ENCODE data around the gene DUOXA1. TPM values are rescaled to one million over a fixed set of nuclear protein-coding genes. Genes with fewer than 3 reads are reported as not detected.

Gene DUOXA1
- total and polyA plus RNA-seq, 2 experiments from 2014 or later = not detected

GRCh38 chr15:45144775-45145174 is 15.1 kb upstream of the DUOXA1 start:
- Mint-ChIP-seq H3K27ac (no peak overlapping the region), H3K4me1 (peaks cover 5% of the 10 kb centered on the region; the same call in 1 of the 3 replicates), H3K4me3 (no peak overlapping the region), H3K27me3 (ENCODE audit: insufficient read depth, low read depth, poor library complexity) (peaks cover 3% of the 10 kb centered on the region), H3K36me3 (ENCODE audit: low read depth) (no peaks in the 10 kb centered on the region), H3K9me3 (no peaks in the 10 kb centered on the region)
- TF ChIP-seq ZNF462 (CRISPR knock-in tag; IDR thresholded peaks at IDR 0.05) = no peak
- no peaks in the 10 kb centered on the region for H3F3A ChIP-seq (replicated peaks; ENCODE audit: low read depth)
- no peaks in the 10 kb centered on the region for H3K36me3 ChIP-seq (ENCODE audit: insufficient read depth)
- H3K27ac ChIP-seq (ENCODE audit: low read depth) = no peak overlapping the region
- H3K79me2 ChIP-seq (replicated peaks; ENCODE audit: insufficient read depth) = no peaks in the 10 kb centered on the region
- no peak overlapping the region for H2AFZ ChIP-seq
- H4K20me1 ChIP-seq (replicated peaks; ENCODE audit: insufficient read depth) = no peaks in the 10 kb centered on the region
- H3K9me2 ChIP-seq (ENCODE audit: insufficient read depth) = no peaks in the 10 kb centered on the region
- H3K4me1 ChIP-seq (ENCODE audit: insufficient read depth) = no peaks in the 10 kb centered on the region
- H3K4me2 ChIP-seq = no peak overlapping the region
- no peaks in the 10 kb centered on the region for H3K27me3 ChIP-seq (ENCODE audit: insufficient read depth)
- no peak for ATAC-seq
- H3K4me3 ChIP-seq = no peak overlapping the region
- no peak for DNase-seq (ENCODE audit: low spot score)

DNA sequence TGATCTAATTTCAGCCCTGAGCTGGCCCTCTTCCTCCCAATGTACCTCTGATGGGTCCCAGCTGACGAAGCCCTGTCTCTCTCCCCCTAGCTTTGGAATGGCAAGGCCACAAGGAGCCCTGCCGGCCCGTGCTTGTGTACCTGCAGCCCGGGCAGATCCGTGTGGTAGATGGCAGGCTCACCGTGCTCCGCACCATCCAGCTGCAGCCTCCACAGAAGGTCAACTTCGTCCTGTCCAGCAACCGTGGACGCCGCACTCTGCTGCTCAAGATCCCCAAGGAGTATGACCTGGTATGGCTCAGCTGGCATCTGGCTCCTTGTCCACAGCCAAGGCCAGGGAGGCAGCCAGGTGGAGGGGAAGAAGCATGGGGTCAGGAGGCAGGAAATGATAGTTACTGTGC is 14.3 kb upstream of the DUOXA1 start:
- Histone ChIP-seq H3K36me3 (ENCODE audit: insufficient read depth) (no peaks in the 10 kb centered on the region), H3K79me2 (replicated peaks; ENCODE audit: insufficient read depth) (no peaks in the 10 kb centered on the region), H3K4me3 (no peak overlapping the region), H3F3A (replicated peaks; ENCODE audit: low read depth) (no peaks in the 10 kb centered on the region), H3K9me2 (ENCODE audit: insufficient read depth) (no peaks in the 10 kb centered on the region), H3K27ac (ENCODE audit: low read depth) (no peak overlapping the region), H4K20me1 (replicated peaks; ENCODE audit: insufficient read depth) (no peaks in the 10 kb centered on the region), H3K27me3 (ENCODE audit: insufficient read depth) (no peaks in the 10 kb centered on the region), H3K4me1 (ENCODE audit: insufficient read depth) (no peaks in the 10 kb centered on the region), H3K4me2 (no peak overlapping the region), H2AFZ (no peak overlapping the region)
- DNase-seq (ENCODE audit: low spot score) (no peak), ATAC-seq (no peak)
- Mint-ChIP-seq H3K9me3 (no peaks in the 10 kb centered on the region), H3K27me3 (ENCODE audit: insufficient read depth, low read depth, poor library complexity) (peaks cover 3% of the 10 kb centered on the region), H3K4me3 (no peak overlapping the region), H3K36me3 (ENCODE audit: low read depth) (no peaks in the 10 kb centered on the region), H3K4me1 (peaks cover 3% of the 10 kb centered on the region; the same call in 1 of the 3 replicates), H3K27ac (no peak overlapping the region)
- TF ChIP-seq CREB1 (CRISPR knock-in tag; IDR thresholded peaks at IDR 0.05; ENCODE audit: low read depth) = no peak
- no peak for TF ChIP-seq POLR2AphosphoS5 (IDR thresholded peaks at IDR 0.05; ENCODE audit: low read depth)
- TF ChIP-seq ZNF114 (CRISPR knock-in tag; IDR thresholded peaks at IDR 0.05) = no peak
- TF ChIP-seq EZH2 (IDR thresholded peaks at IDR 0.05; ENCODE audit: low read depth, unreplicated experiment) = no peak
- no peak for TF ChIP-seq NANOG (IDR thresholded peaks at IDR 0.05; ENCODE audit: borderline replicate concordance)
- TF ChIP-seq CTCF (conservative IDR thresholded peaks at IDR 0.05; ENCODE audit: low read depth in 2 of 2) = no peak
- no peak for TF ChIP-seq ZNF331 (CRISPR knock-in tag; IDR thresholded peaks at IDR 0.05; ENCODE audit: low read depth)
- no peak for TF ChIP-seq STAT1 (IDR thresholded peaks at IDR 0.05; ENCODE audit: unreplicated experiment)
